ENCODE results near the gene CNNM4. TPM values are rescaled to one million over a fixed set of nuclear protein-coding genes. Genes with fewer than 3 reads are reported as not detected.

The CNNM4 gene
- total RNA-seq, 2 donors from 2014 or later, result 6.5 TPM

- Histone ChIP-seq H3K9me3 (no peaks in the 10 kb centered on the region), H3K4me1 (ENCODE audit: control insufficient read depth in 1 of 2, low read depth in 2 of 2) (peaks cover 25 to 51% of the 10 kb centered on the region in 2 donors), H3K27ac (peak overlapping the region; percentile 68 to 77), H3K27me3 (replicated peaks; ENCODE audit: insufficient read depth) (no peaks in the 10 kb centered on the region), H3K4me3 (peak overlapping the region; percentile 83), H3K36me3 (no peaks in the 10 kb centered on the region)
- no peak for DNase-seq (ENCODE audit: low spot score)
- ATAC-seq (ENCODE audit: insufficient number of reproducible peaks, low FRiP score, low read depth), result no peak
- TF ChIP-seq CTCF (IDR thresholded peaks at IDR 0.05), result no peak
Measured at GRCh38 chr2:96815326-96816126, 54.8 kb downstream of the CNNM4 start.

GRCh38 chr2:96816127-96816835 lies 55.6 kb downstream of the CNNM4 start, which contains the start of gene CNNM3:
CNNM3 (plus strand) TSS chr2:96816268; CDS start chr2:96816278, 10 bp downstream.
- no peaks in the 10 kb centered on the region for H3K9me3 ChIP-seq
- H3K27me3 ChIP-seq (replicated peaks; ENCODE audit: insufficient read depth), result no peaks in the 10 kb centered on the region
- DNase-seq (ENCODE audit: low spot score), result peak; percentile 84
- peak; percentile 71 for TF ChIP-seq CTCF (IDR thresholded peaks at IDR 0.05)
- H3K4me1 ChIP-seq (ENCODE audit: control insufficient read depth in 1 of 2, low read depth in 2 of 2), result peaks cover 27 to 57% of the 10 kb centered on the region in 2 donors
- peak within 1 kb of the TSS; percentile 83 for H3K4me3 ChIP-seq
- ATAC-seq (ENCODE audit: insufficient number of reproducible peaks, low FRiP score, low read depth), result peak; percentile 81
- H3K36me3 ChIP-seq, result no peaks in the 10 kb centered on the region
- H3K27ac ChIP-seq, result peak within 1 kb of the TSS; percentile 68 to 77

- peak overlapping the region; percentile 63 for H3K4me3 ChIP-seq
- H3K27me3 ChIP-seq (replicated peaks; ENCODE audit: insufficient read depth), result no peaks in the 10 kb centered on the region
- no peaks in the 10 kb centered on the region for H3K9me3 ChIP-seq
- H3K27ac ChIP-seq, result no peak overlapping the region
- DNase-seq (ENCODE audit: low spot score), result no peak
- ATAC-seq (ENCODE audit: insufficient number of reproducible peaks, low FRiP score, low read depth), result no peak
- H3K4me1 ChIP-seq (ENCODE audit: control insufficient read depth in 1 of 2, low read depth in 2 of 2), result peaks cover 28 to 51% of the 10 kb centered on the region in 2 donors
- H3K36me3 ChIP-seq, result no peaks in the 10 kb centered on the region
- no peak for TF ChIP-seq CTCF (IDR thresholded peaks at IDR 0.05)
Measured at GRCh38 chr2:96816836-96817702, 56.4 kb downstream of the CNNM4 start.

- H3K4me3 ChIP-seq, result peak overlapping the region; percentile 63
Measured at GRCh38 chr2:96817882-96818281, 57.2 kb downstream of the CNNM4 start.

More at GRCh38 chr2:96817882-96818281, 57.2 kb downstream of the CNNM4 start:
- DNase-seq (ENCODE audit: low spot score), result no peak
- Histone ChIP-seq H3K36me3 (no peaks in the 10 kb centered on the region), H3K27me3 (replicated peaks; ENCODE audit: insufficient read depth) (no peaks in the 10 kb centered on the region), H3K27ac (no peak overlapping the region), H3K9me3 (no peaks in the 10 kb centered on the region), H3K4me1 (ENCODE audit: control insufficient read depth in 1 of 2, low read depth in 2 of 2) (peaks cover 28 to 48% of the 10 kb centered on the region in 2 donors)
- no peak for ATAC-seq (ENCODE audit: insufficient number of reproducible peaks, low FRiP score, low read depth)
- TF ChIP-seq CTCF (IDR thresholded peaks at IDR 0.05), result no peak
